RWPE1 (cell line): ENCODE results near the gene SPSB4.

Experiments
- CTCF ChIA-PET: fragments of 350-600 bp; sonication (Branson Sonifier 250); formaldehyde crosslinking; extraction: SDS; loops from one replicate; lab custom pipeline; 2021; lab: Yijun Ruan, JAX
- POLR2A ChIA-PET: fragments of 400-600 bp; formaldehyde crosslinking; extraction: SDS; loops from one replicate; lab custom pipeline; 2020; ENCODE audit warnings: antibody characterized with exemption; ENCODE audit not compliant: low non-redundant PET; lab: Yijun Ruan, JAX
- DNase-seq: peaks from one replicate; pipeline ENCODE4 v3.0.0; 2012; ENCODE audit warnings: low spot score
- H3K27ac ChIP-seq: fragments of 450-650 bp; 2 replicates; pipeline ENCODE4 v1.5.1; 2017
- CTCF ChIP-seq: fragments of 450-650 bp; conservative IDR thresholded peaks from 2 replicates; pipeline ENCODE4 v1.5.1; 2017; ENCODE audit warnings: low read depth, mild to moderate bottlenecking

SPSB4 gene

GRCh38 chr3:141146979-141147470 lies 95.9 kb downstream of the SPSB4 start:
- no peak overlapping the region; the same call in 1 of the 2 replicates for H3K27ac ChIP-seq
- no peak for TF ChIP-seq CTCF
- DNase-seq: no peak
- CTCF ChIA-PET: no interaction called here
- POLR2A ChIA-PET: no interaction called here

- no peak for TF ChIP-seq CTCF
- CTCF ChIA-PET: no interaction called here
- no peak overlapping the region; the same call in 1 of the 2 replicates for H3K27ac ChIP-seq
- peak; percentile 78 for DNase-seq
- POLR2A ChIA-PET: no interaction called here
These were observed 96.5 kb downstream of the SPSB4 start for GRCh38 chr3:141147657-141148056.

GRCh38 chr3:141148169-141148568 lies 97.0 kb downstream of the SPSB4 start:
- CTCF ChIA-PET: no interaction called here
- H3K27ac ChIP-seq: no peak overlapping the region
- DNase-seq: no peak
- POLR2A ChIA-PET: no interaction called here
- TF ChIP-seq CTCF: no peak

GRCh38 chr3:141148770-141149169 lies 97.6 kb downstream of the SPSB4 start:
- ChIA-PET CTCF (no interaction called here), POLR2A (no interaction called here)

GRCh38 chr3:141150081-141150830 lies 99.1 kb downstream of the SPSB4 start:
- POLR2A ChIA-PET: no interaction called here
- TF ChIP-seq CTCF: no peak
- DNase-seq: no peak
- no peak overlapping the region for H3K27ac ChIP-seq
- CTCF ChIA-PET: no interaction called here

More at GRCh38 chr3:141148770-141149169, 97.6 kb downstream of the SPSB4 start:
- H3K27ac ChIP-seq: no peak overlapping the region
- no peak for TF ChIP-seq CTCF
- no peak for DNase-seq

- H3K27ac ChIP-seq: no peak overlapping the region
- TF ChIP-seq CTCF: no peak
- DNase-seq: no peak
- ChIA-PET POLR2A (no interaction called here), CTCF (interaction anchor here (0.6 kb wide), 1 partner anchor 287 kb away, joined by 4 read pairs; no protein-coding TSS in a partner anchor)
These were observed 99.8 kb downstream of the SPSB4 start for GRCh38 chr3:141150931-141151330.
